Activated naive CD4-positive, alpha-beta T cell treated with anti-CD3 and anti-CD28 coated beads, Interleukin-2, amount 50 U/mL, for 72 hours (primary cell): Measurements from ENCODE around the gene PPDPF. TPM values are rescaled to one million over a fixed set of nuclear protein-coding genes. Genes with fewer than 3 reads are reported as not detected.
A peak's percentile ranks its signal among the peaks of the same experiment; 100 is the strongest.

Source experiments
- ATAC-seq, 2 donors: fragments of 150-1000 bp; cut with Tn5 transposase; 2 replicates each; pipeline ENCODE4 v1.10.0; 2021; ENCODE audit warnings: mild to moderate bottlenecking in 2 of 2, moderate library complexity in 2 of 2
- DNase-seq, 2 donors: peaks; one replicate each; pipeline ENCODE4 v3.0.0; 2021 to 2022; ENCODE audit warnings: low spot score in 2 of 2
- H3K27ac Mint-ChIP-seq, 2 donors: one replicate each; pipeline ENCODE4 v1.8.0; 2022; ENCODE audit warnings: mild to moderate bottlenecking in 2 of 2, mixed read lengths in 2 of 2
- H3K36me3 Mint-ChIP-seq, 2 donors: one replicate each; pipeline ENCODE4 v1.8.0; 2022; ENCODE audit warnings: mixed read lengths in 2 of 2
- H3K9me3 Mint-ChIP-seq, 2 donors: one replicate each; pipeline ENCODE4 v1.8.0; 2022; ENCODE audit warnings: mixed read lengths in 2 of 2
- total RNA-seq, 2 donors: library from RNA; stranded (reverse); gene quantifications; one replicate each; pipeline ENCODE4 v1.2.3, GENCODE V29; 2022

The PPDPF gene
- total RNA-seq, 2 donors from 2014 or later, result 60.7 to 117 TPM

- Mint-ChIP-seq H3K27ac (no peak overlapping the region), H3K36me3 (no peaks in the 10 kb centered on the region), H3K9me3 (no peaks in the 10 kb centered on the region)
- ATAC-seq, result no peak
- DNase-seq, result no peak
Observed at GRCh38 chr20:63546256-63546955, 25.8 kb downstream of the PPDPF start.

GRCh38 chr20:63546956-63547724 lies 26.6 kb downstream of the PPDPF start:
- no peaks in the 10 kb centered on the region for H3K9me3 Mint-ChIP-seq
- DNase-seq (no peak), ATAC-seq (no peak)
- H3K36me3 Mint-ChIP-seq, result no peaks in the 10 kb centered on the region
- H3K27ac Mint-ChIP-seq, result no peak overlapping the region

GRCh38 chr20:63547725-63548480 lies 27.3 kb downstream of the PPDPF start, which contains the start of gene SRMS:
SRMS (minus strand) TSS chr20:63547749; CDS start chr20:63547463, 286 bp downstream.
- Mint-ChIP-seq H3K9me3 (no peaks in the 10 kb centered on the region), H3K27ac (no peak within 1 kb of the TSS), H3K36me3 (no peaks in the 10 kb centered on the region)
- DNase-seq (no peak), ATAC-seq (no peak)

- no peak for ATAC-seq
- H3K9me3 Mint-ChIP-seq, result no peaks in the 10 kb centered on the region
- no peak for DNase-seq
- H3K36me3 Mint-ChIP-seq, result no peaks in the 10 kb centered on the region
- no peak overlapping the region for H3K27ac Mint-ChIP-seq
Observed at GRCh38 chr20:63548542-63548941, 28.0 kb downstream of the PPDPF start.

DNA sequence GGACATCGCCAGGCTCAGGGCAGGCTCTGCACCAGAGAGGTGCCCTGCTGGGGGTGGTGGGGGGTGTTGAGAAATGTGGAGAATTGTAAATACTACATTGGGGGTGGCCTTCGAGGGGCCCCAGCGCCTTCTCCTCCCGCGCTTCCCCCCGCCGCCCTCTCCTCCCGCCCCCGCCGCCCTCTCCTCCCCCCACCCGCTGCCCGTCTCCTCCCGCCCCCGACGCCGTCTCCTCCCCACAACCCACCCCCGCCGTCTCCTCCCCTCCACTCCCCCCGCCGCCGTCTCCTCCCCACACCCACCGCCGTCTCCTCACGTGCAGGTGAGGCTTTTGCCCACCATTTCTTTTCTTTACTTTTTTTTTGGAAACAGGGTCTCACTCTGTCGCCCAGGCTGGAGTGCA lies 28.5 kb downstream of the PPDPF start:
- Mint-ChIP-seq H3K36me3 (no peaks in the 10 kb centered on the region), H3K9me3 (no peaks in the 10 kb centered on the region), H3K27ac (no peak overlapping the region)
- DNase-seq (no peak), ATAC-seq (no peak)

- no peak for ATAC-seq
- Mint-ChIP-seq H3K27ac (no peak overlapping the region), H3K9me3 (no peaks in the 10 kb centered on the region), H3K36me3 (no peaks in the 10 kb centered on the region)
- no peak for DNase-seq
Observed at GRCh38 chr20:63549679-63550282, 29.2 kb downstream of the PPDPF start.

DNA sequence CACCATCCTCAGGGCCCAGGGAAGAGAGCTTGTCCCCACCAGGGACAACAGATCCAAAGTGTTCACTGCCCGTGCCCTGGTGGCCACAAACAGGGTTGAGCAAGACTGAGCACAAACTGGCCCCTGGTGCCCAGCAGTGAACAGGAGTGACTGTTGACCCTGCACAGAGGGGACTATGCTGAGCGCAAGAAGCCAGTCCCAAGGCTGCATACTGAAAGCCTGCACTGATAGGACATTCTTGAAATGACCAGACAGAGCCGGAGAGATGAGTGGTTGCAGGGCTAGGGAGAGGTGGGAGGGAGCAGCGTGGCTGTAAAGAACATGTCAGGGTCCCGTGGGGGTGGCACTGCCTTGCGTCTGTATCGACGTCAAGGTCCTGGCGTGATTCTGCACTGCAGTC lies 30.5 kb downstream of the PPDPF start:
- H3K9me3 Mint-ChIP-seq, result no peaks in the 10 kb centered on the region

GRCh38 chr20:63552481-63553249 lies 32.1 kb downstream of the PPDPF start:
- DNase-seq, result no peak
- H3K36me3 Mint-ChIP-seq, result no peaks in the 10 kb centered on the region
- H3K9me3 Mint-ChIP-seq, result no peaks in the 10 kb centered on the region
- ATAC-seq, result peak; percentile 14 to 36
- peak overlapping the region in 1 of 2 donors; percentile 72 for H3K27ac Mint-ChIP-seq

More for the DNA sequence above, 30.5 kb downstream of the PPDPF start:
- ATAC-seq (no peak), DNase-seq (no peak)
- Mint-ChIP-seq H3K36me3 (no peaks in the 10 kb centered on the region), H3K27ac (no peak overlapping the region)

- no peaks in the 10 kb centered on the region for H3K36me3 Mint-ChIP-seq
- H3K9me3 Mint-ChIP-seq, result no peaks in the 10 kb centered on the region
- DNase-seq (peak in 1 of 2 donors; percentile 83), ATAC-seq (peak; percentile 43 to 78)
- H3K27ac Mint-ChIP-seq, result peak overlapping the region in 1 of 2 donors; percentile 72
Observed at GRCh38 chr20:63553251-63553932, 32.8 kb downstream of the PPDPF start.

DNA sequence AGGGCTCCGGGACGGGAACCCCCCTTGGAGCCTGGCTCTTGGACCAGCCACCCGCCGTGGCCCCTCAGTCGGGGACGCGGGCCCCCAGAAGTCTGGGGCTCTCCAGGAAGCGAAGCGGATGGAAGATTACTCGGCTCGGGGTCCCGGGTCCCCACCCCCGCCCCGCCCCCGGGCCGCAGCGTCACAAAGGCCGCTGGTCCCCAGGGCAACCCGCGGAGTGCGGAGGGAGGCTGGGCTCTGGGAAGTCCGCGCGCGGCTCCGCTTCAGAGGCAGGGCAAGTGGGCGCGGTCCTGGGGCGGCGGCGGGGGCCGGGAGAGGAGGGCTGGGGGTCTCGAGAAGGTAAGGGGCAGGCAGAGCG lies 33.3 kb downstream of the PPDPF start, which contains the start of gene FNDC11:
TSS of gene FNDC11 (plus strand) at position 227 of the 358 bp plus-strand sequence. CDS start 1,505 bp downstream, outside the sequence.
- no peaks in the 10 kb centered on the region for H3K36me3 Mint-ChIP-seq
- H3K9me3 Mint-ChIP-seq, result no peaks in the 10 kb centered on the region
- ATAC-seq (peak; percentile 34 to 38), DNase-seq (no peak)
- peak within 1 kb of the TSS in 1 of 2 donors; percentile 72 for H3K27ac Mint-ChIP-seq

GRCh38 chr20:63554361-63555278 lies 34.1 kb downstream of the PPDPF start:
- no peaks in the 10 kb centered on the region for H3K9me3 Mint-ChIP-seq
- ATAC-seq (no peak), DNase-seq (no peak)
- H3K36me3 Mint-ChIP-seq, result no peaks in the 10 kb centered on the region
- no peak overlapping the region for H3K27ac Mint-ChIP-seq

- H3K36me3 Mint-ChIP-seq, result peaks cover 0 to 5% of the 10 kb centered on the region in 2 donors
- no peak for DNase-seq
- H3K9me3 Mint-ChIP-seq, result no peaks in the 10 kb centered on the region
- no peak for ATAC-seq
- H3K27ac Mint-ChIP-seq, result no peak overlapping the region
Observed at GRCh38 chr20:63555661-63556381, 35.3 kb downstream of the PPDPF start.

DNA sequence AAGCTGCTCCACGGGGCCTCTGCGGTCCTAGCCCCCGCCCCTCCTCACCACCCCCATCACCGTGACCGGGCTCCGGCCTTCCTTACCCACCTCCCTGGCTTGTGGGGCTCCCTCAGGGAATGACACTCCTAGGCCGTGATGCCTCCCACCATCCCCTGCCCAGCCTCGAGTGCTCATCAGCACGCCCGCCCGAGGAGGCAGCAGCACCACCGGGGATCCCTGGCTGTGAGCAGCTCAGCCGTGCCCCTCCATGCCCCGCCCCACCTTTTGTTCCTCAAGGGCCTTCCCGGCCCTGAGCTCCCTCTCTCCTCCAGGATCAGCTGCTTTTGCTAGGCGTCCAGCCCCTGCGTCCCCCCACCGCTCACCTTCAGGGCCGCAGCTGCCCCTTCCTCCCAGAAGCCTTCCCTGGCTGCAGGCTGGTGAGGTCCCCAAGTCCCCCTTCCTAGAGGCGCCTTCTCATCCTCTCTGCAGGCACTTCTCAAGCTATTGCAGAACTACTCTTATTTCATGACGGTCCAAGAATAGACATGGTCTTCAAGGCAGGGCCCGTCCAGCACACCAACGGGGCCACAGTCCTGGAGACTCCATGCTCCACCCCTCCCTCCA lies 36.4 kb downstream of the PPDPF start:
- DNase-seq, result no peak
- ATAC-seq, result no peak
- no peaks in the 10 kb centered on the region for H3K9me3 Mint-ChIP-seq
- peaks cover 0 to 5% of the 10 kb centered on the region in 2 donors for H3K36me3 Mint-ChIP-seq
- H3K27ac Mint-ChIP-seq, result no peak overlapping the region

DNA sequence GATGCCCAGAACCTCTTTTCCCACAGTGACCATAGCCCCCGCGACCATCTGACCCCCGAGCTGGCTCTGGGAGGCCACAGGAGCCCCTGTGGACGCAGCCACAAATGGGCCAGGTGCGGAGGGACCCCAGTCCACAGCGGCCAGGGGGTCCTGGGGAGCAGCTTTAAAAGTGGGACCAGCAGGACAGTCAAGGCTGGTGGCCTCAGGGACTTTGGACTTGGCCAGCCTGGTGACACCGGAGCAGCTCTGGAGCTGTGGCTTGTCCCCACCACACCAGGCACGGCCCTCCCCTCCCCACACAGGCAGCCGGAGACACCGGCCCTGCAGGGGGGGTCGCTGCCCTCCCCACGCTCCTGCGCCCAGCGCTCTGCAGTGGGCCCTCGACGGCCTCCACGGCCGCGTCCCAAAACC lies 36.9 kb downstream of the PPDPF start:
- ATAC-seq (no peak), DNase-seq (no peak)
- H3K9me3 Mint-ChIP-seq, result no peaks in the 10 kb centered on the region
- no peak overlapping the region for H3K27ac Mint-ChIP-seq
- H3K36me3 Mint-ChIP-seq, result peaks cover 0 to 5% of the 10 kb centered on the region in 2 donors
